ENCODE data around the gene MRPL52.

Gene MRPL52

DNA sequence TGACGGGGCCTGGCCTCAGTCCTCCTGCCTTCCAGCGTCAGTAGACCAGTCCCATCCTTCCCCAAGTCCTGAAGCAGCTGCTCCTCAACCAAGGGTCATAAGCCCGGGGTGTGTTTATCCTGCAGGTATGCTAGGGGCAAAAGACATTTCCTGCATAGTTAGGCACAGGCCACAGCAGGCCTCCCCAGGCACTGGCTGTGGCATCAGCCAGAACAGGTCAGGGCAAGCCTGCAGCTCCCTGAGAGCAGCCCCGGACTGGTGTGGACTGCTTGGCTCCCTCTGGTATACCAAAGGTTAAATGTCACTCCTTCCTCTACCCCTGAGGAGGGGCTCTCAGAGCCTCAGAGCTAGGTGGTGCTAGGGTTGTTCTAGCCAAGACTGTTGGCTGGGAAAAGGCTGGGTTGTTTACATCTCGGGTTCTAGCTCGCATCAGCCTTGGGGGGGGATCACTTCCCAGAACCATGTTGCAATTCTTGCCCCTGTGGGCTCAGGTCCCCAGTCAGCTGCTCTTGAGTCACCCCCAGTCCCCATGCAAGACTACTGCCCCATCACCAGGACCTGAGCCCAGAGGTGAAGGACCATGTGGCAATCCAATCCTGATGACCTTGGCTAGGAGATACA, 9.6 kb downstream of the MRPL52 start:
- DNase-seq = no peak
- no peak for TF ChIP-seq GATA1 (IDR thresholded peaks at IDR 0.05; ENCODE audit: low read depth, low read length)
- TF ChIP-seq POLR2A (IDR thresholded peaks at IDR 0.05; ENCODE audit: low read length) = no peak

DNA sequence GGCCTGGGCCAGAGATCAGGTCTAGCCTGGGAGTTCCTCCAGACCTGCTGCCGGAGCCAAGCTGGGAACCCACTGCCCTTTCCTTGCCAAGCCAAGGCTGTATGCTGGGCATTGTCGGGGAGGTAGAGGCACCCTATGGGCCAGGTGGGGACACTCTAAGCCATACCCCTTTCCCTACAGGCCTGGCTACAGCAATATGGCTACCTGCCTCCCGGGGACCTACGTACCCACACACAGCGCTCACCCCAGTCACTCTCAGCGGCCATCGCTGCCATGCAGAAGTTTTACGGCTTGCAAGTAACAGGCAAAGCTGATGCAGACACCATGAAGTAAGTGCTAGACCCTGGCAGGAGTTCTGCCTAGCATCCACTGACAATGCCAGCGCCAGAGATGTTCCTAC, 11.6 kb downstream of the MRPL52 start:
- DNase-seq = no peak
- TF ChIP-seq POLR2A (IDR thresholded peaks at IDR 0.05; ENCODE audit: low read length) (no peak), GATA1 (IDR thresholded peaks at IDR 0.05; ENCODE audit: low read depth, low read length) (no peak)

DNA sequence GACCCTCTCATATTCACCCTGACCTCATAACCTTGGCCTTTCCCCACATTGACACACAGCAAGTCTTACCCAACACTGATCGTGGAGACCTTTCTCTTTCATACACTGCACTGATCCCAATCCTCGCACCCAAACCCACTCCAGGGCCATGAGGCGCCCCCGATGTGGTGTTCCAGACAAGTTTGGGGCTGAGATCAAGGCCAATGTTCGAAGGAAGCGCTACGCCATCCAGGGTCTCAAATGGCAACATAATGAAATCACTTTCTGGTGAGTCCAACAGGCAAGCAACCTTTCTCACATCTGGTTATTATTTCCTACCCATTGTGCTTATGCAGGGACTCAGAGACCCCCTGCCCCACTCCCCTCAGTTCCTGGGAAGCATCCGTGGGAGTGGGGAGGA, 12.1 kb downstream of the MRPL52 start:
- TF ChIP-seq GATA1 (IDR thresholded peaks at IDR 0.05; ENCODE audit: low read depth, low read length) = no peak
- TF ChIP-seq POLR2A (IDR thresholded peaks at IDR 0.05; ENCODE audit: low read length) = no peak
- DNase-seq = no peak

DNA sequence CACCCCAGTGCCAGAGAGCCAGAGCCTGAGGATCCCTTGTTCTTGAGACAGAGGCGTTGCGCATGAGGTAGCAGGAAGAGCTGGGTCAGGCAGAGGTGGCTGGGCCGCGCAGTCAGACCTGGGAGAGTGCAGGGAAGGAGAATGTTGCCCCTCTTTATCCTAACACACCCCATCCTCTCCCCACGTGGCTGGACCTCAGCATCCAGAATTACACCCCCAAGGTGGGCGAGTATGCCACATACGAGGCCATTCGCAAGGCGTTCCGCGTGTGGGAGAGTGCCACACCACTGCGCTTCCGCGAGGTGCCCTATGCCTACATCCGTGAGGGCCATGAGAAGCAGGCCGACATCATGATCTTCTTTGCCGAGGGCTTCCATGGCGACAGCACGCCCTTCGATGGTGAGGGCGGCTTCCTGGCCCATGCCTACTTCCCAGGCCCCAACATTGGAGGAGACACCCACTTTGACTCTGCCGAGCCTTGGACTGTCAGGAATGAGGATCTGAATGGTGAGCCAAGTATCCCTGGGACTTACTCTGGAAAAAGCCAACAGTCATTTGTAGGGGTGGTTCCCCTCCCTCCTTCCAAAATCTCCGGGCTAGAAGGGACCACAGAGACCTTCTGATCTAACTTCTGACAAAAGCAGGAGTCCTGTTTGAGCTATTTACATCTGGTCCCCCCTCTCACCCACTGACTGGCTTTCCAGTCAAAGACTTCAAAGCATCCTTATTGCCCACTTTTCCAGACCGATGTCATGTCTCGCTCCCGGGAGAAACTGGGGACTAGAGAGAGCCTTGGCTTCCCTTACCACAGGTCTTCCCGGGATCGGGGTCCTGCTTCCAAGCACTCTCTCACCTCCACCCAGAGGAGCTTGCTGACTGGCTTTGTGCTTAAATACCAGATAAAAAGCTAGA, 12.8 kb downstream of the MRPL52 start:
- DNase-seq = no peak
- TF ChIP-seq GATA1 (IDR thresholded peaks at IDR 0.05; ENCODE audit: low read depth, low read length) (no peak), POLR2A (IDR thresholded peaks at IDR 0.05; ENCODE audit: low read length) (no peak)

DNA sequence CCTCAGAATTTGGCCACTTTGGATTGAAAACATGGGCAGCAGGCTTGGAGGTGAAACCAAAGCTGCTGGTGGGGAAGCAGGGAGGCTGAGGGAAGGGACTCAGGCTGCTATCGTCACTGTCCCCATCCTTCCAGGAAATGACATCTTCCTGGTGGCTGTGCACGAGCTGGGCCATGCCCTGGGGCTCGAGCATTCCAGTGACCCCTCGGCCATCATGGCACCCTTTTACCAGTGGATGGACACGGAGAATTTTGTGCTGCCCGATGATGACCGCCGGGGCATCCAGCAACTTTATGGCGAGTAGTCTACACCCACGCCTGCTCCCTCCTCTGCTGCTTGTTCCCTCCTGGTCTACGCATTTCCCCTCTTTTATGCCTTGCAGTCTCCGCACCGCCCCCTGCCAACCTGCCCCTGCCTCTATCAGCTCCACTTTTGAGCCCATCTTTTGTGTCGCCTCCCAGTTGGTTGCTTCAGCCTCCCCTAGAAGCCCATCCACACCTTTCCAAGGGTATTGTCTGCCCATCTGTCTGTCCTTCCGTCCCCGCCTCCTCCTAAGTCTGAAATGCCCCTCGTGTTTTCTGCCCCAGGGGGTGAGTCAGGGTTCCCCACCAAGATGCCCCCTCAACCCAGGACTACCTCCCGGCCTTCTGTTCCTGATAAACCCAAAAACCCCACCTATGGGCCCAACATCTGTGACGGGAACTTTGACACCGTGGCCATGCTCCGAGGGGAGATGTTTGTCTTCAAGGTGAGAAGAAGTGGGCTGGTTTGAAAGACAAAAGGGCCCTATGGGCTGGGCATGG, 13.6 kb downstream of the MRPL52 start:
- DNase-seq = no peak
- TF ChIP-seq POLR2A (IDR thresholded peaks at IDR 0.05; ENCODE audit: low read length) (no peak), GATA1 (IDR thresholded peaks at IDR 0.05; ENCODE audit: low read depth, low read length) (no peak)

DNA sequence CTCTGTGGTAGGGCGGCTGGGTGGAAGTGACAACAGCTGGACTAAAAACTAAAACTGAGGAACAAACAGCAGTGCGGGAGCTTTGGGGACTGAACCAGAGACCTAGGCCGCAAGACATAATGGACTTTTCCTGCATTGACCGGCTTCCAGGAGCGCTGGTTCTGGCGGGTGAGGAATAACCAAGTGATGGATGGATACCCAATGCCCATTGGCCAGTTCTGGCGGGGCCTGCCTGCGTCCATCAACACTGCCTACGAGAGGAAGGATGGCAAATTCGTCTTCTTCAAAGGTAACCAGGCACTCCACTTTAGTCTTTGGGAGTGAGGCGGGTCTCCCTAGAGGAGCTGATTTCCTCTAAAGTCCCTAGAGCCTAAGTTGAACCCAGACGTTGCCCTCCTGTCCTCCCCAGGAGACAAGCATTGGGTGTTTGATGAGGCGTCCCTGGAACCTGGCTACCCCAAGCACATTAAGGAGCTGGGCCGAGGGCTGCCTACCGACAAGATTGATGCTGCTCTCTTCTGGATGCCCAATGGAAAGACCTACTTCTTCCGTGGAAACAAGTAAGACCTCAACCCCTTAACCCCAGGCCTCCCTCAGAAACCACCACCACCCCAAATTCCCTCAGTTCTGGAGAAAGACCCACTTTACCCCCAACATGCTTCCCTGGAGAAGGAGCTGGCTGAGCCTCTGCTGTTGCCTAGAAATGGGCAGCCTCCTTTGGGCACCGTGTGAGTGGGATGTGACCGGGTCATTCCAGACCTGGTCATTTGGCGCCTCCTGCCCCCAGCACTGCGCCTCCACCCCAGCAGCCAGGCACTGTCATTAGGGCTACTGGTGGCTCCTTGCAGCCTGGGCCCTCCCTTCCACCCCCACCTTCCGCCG, 14.8 kb downstream of the MRPL52 start:
- DNase-seq = no peak
- no peak for TF ChIP-seq GATA1 (IDR thresholded peaks at IDR 0.05; ENCODE audit: low read depth, low read length)
- no peak for TF ChIP-seq POLR2A (IDR thresholded peaks at IDR 0.05; ENCODE audit: low read length)

DNA sequence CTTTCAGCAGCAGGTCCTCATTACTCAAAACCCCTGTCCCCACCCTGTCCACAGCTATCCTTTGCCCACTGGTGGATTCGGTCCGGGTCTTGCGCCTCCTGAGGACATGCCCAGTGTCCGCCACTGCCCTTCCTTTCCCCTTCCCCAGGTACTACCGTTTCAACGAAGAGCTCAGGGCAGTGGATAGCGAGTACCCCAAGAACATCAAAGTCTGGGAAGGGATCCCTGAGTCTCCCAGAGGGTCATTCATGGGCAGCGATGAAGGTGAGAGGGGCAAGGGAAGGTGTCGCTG, 15.4 kb downstream of the MRPL52 start:
- no peak for TF ChIP-seq POLR2A (IDR thresholded peaks at IDR 0.05; ENCODE audit: low read length)
- no peak for TF ChIP-seq GATA1 (IDR thresholded peaks at IDR 0.05; ENCODE audit: low read depth, low read length)
- DNase-seq = no peak

DNA sequence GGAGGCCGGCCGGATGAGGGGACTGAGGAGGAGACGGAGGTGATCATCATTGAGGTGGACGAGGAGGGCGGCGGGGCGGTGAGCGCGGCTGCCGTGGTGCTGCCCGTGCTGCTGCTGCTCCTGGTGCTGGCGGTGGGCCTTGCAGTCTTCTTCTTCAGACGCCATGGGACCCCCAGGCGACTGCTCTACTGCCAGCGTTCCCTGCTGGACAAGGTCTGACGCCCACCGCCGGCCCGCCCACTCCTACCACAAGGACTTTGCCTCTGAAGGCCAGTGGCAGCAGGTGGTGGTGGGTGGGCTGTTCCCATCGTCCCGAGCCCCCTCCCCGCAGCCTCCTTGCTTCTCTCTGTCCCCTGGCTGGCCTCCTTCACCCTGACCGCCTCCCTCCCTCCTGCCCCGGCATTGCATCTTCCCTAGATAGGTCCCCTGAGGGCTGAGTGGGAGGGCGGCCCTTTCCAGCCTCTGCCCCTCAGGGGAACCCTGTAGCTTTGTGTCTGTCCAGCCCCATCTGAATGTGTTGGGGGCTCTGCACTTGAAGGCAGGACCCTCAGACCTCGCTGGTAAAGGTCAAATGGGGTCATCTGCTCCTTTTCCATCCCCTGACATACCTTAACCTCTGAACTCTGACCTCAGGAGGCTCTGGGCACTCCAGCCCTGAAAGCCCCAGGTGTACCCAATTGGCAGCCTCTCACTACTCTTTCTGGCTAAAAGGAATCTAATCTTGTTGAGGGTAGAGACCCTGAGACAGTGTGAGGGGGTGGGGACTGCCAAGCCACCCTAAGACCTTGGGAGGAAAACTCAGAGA, 16.3 kb downstream of the MRPL52 start:
- TF ChIP-seq POLR2A (IDR thresholded peaks at IDR 0.05; ENCODE audit: low read length) (no peak), GATA1 (IDR thresholded peaks at IDR 0.05; ENCODE audit: low read depth, low read length) (no peak)
- DNase-seq = no peak

DNA sequence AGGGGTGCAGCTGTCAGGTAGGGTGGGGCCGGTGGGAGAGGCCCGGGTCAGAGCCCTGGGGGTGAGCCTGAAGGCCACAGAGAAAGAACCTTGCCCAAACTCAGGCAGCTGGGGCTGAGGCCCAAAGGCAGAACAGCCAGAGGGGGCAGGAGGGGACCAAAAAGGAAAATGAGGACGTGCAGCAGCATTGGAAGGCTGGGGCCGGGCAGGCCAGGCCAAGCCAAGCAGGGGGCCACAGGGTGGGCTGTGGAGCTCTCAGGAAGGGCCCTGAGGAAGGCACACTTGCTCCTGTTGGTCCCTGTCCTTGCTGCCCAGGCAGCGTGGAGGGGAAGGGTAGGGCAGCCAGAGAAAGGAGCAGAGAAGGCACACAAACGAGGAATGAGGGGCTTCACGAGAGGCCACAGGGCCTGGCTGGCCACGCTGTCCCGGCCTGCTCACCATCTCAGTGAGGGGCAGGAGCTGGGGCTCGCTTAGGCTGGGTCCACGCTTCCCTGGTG, 17.2 kb downstream of the MRPL52 start:
- TF ChIP-seq GATA1 (IDR thresholded peaks at IDR 0.05; ENCODE audit: low read depth, low read length) = no peak
- TF ChIP-seq POLR2A (IDR thresholded peaks at IDR 0.05; ENCODE audit: low read length) = no peak
- no peak for DNase-seq

DNA sequence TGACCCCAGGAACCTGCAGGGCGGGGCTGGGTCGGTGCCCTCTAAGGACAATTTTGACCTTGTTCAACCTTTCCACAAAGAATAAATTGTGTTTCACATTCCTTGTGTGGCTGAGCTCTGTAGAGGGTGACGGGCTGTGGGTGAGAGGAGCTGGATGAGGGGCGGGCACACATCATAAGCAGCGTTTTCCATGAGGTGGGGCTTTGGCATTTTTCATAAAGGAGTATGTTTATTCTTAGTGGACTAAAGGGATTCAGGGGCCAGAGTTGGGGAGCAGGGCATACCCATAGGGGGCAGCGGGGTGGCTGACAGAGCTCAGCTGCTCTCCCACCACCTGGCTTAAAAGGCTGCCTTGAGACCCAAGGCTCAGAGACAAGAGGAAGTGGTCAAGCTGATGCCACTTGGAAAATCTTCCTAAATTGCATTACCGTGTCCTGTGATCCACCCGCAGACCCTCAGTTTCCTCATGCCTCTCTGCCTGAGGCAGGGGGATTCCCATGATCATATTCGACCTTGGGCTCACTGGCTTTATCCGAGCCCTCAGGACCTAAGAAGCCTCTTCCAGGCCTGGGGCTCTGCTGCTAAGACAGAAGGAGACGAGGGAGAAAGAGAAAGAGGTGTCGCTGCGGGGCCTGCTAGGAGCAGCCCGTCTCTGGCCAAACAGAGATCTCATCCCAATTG, 18.1 kb downstream of the MRPL52 start:
- DNase-seq = no peak
- TF ChIP-seq GATA1 (IDR thresholded peaks at IDR 0.05; ENCODE audit: low read depth, low read length) = no peak
- TF ChIP-seq POLR2A (IDR thresholded peaks at IDR 0.05; ENCODE audit: low read length) = no peak

DNA sequence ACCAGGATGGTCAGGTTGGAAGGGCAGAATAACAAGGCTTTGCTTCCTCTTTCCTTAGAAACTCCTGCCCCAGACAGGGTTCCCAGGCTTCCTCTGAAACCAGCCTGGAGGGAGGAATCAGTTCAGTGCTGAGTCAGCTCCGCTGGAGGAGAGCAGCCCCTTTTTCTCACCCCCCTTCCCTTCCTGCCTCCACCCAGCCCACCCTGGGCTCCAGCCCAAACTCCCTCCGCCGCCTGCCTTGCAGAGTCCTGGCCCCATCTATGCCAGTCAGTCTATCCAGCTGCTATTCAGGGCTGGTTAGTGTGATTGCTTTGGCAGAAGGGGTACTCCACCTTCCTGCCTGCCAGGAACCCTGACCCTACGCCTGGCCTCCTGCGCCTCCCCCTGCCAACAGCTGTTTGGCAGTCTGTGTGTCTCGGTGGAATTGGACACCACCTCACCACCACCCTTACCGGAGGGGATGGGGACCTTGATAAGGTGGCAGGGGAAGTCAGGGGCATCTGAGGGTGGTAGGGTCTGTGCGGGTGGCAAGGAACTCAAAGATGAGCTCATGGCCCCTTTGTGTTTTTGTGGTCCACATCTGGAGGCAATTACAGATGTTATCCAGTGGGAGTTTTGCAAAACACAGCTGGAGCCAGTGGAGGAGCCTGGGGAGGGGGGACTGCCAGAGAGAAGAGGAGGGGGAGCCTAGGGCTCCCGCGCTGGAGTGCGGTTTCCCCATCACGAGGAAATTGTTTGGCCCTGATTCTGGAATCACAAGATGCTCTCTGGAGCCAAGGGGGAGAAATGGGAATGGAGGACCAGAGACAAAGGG, 18.9 kb downstream of the MRPL52 start:
- DNase-seq = no peak
- TF ChIP-seq GATA1 (IDR thresholded peaks at IDR 0.05; ENCODE audit: low read depth, low read length) (no peak), POLR2A (IDR thresholded peaks at IDR 0.05; ENCODE audit: low read length) (no peak)
